K562 (cell line): ENCODE measurements around the gene PTCH2. TPM values are rescaled to one million over a fixed set of nuclear protein-coding genes. Genes with fewer than 3 reads are reported as not detected.

Experiments
- E4F1 ChIP-seq: fragments of 250-450 bp; sonication (Bioruptor Pico); IDR thresholded peaks from 2 replicates; pipeline ENCODE4 v1.5.0; 2021; ENCODE audit warnings: mild to moderate bottlenecking, borderline replicate concordance
- ERF ChIP-seq: fragments of 450-650 bp; formaldehyde crosslinking; IDR thresholded peaks from 2 replicates; pipeline ENCODE4 v1.4.0; 2020; ENCODE audit warnings: mild to moderate bottlenecking, mixed read lengths
- FUS ChIP-seq: fragments of 200-400 bp; formaldehyde crosslinking; optimal IDR thresholded peaks from 2 replicates; pipeline ENCODE3; 2017; ENCODE audit warnings: low read depth, low read length
- GATAD2A ChIP-seq: fragments of 450-650 bp; IDR thresholded peaks from 2 replicates; pipeline ENCODE4 v1.6.1; 2017
- JUNB ChIP-seq: fragments of 450-650 bp; formaldehyde crosslinking; conservative IDR thresholded peaks from 2 replicates; pipeline ENCODE4 v1.4.0; 2020; ENCODE audit warnings: mild to moderate bottlenecking
- KLF1 ChIP-seq: fragments of 450-650 bp; IDR thresholded peaks from 2 replicates; pipeline ENCODE4 v1.6.1; 2016; ENCODE audit warnings: missing genetic modification characterization, missing compliant biosample characterization
- MCM5 ChIP-seq: fragments of 450-650 bp; IDR thresholded peaks from 2 replicates; pipeline ENCODE4 v1.6.1; 2016; ENCODE audit warnings: low read depth
- NFXL1 ChIP-seq: fragments of 450-650 bp; formaldehyde crosslinking; IDR thresholded peaks from 2 replicates; pipeline ENCODE4 v1.4.0; 2021; ENCODE audit warnings: mild to moderate bottlenecking
- RAD21 ChIP-seq, 2 experiments: fragments of 250-450 bp in 1 of 2; fragments of 450-650 bp in 1 of 2; sonication (Bioruptor Pico) in 1 of 2; formaldehyde crosslinking in 1 of 2; IDR thresholded peaks in 1 of 2; conservative IDR thresholded peaks in 1 of 2; 2 replicates each; pipeline versions ENCODE4 v1.4.0 to v1.8.0; 2020 to 2022; ENCODE audit warnings: mild to moderate bottlenecking in 2 of 2, moderate library complexity in 1 of 2
- RBFOX2 ChIP-seq: fragments of 200-400 bp; formaldehyde crosslinking; IDR thresholded peaks from 2 replicates; pipeline ENCODE4 v1.6.1; 2017; ENCODE audit warnings: low read depth, mild to moderate bottlenecking, low read length, moderate library complexity
- RCOR1 ChIP-seq, 2 experiments: IDR thresholded peaks; 2 replicates each; pipeline ENCODE4 v1.6.1; 2012; ENCODE audit warnings: low read depth in 2 of 2, low read length in 2 of 2, borderline replicate concordance in 1 of 2, improper control_type of control experiment in 1 of 2
- SMAD2 ChIP-seq: fragments of 150-350 bp; IDR thresholded peaks from 2 replicates; pipeline ENCODE4 v1.6.1; 2014; ENCODE audit warnings: low read depth, mild to moderate bottlenecking, low read length
- SRF ChIP-seq, 2 experiments: fragments of 250-450, 450-650 bp in 1 of 2; sonication (Bioruptor Pico) in 1 of 2; sonication (generic) in 1 of 2; formaldehyde crosslinking; IDR thresholded peaks; 2 replicates each; pipeline versions ENCODE4 v1.5.0 to v1.5.1; 2020 to 2022; ENCODE audit warnings: mild to moderate bottlenecking in 1 of 2, missing genetic modification reagents in 1 of 2
- TGIF2 ChIP-seq: sonication (generic); formaldehyde crosslinking; IDR thresholded peaks from 2 replicates; pipeline ENCODE4 v1.8.1; 2022; ENCODE audit warnings: mild to moderate bottlenecking, missing genetic modification reagents, moderate library complexity
- TRIM28 ChIP-seq: fragments of 450-650 bp; IDR thresholded peaks from 2 replicates; pipeline ENCODE4 v1.6.1; 2017
- ZC3H8 ChIP-seq: fragments of 450-650 bp; IDR thresholded peaks from 2 replicates; pipeline ENCODE4 v1.6.1; 2017
- ZMIZ1 ChIP-seq, 2 experiments: fragments of 150-350 bp in 1 of 2; IDR thresholded peaks; 2 replicates each; pipeline ENCODE4 v1.6.1; 2012 to 2016; ENCODE audit warnings: low read depth in 2 of 2, low read length in 2 of 2, mild to moderate bottlenecking in 1 of 2, moderate library complexity in 1 of 2
- ZNF324 ChIP-seq: fragments of 250-450 bp; sonication (Bioruptor Pico); IDR thresholded peaks from 2 replicates; pipeline ENCODE4 v1.4.0; 2020; ENCODE audit warnings: mild to moderate bottlenecking
- ZNF436 ChIP-seq: fragments of 250-450, 450-650 bp; sonication (Bioruptor Pico); formaldehyde crosslinking; IDR thresholded peaks from 2 replicates; pipeline ENCODE4 v1.7.0; 2020; ENCODE audit warnings: mild to moderate bottlenecking
- ZNF586 ChIP-seq: fragments of 450-650 bp; formaldehyde crosslinking; conservative IDR thresholded peaks from 2 replicates; pipeline ENCODE4 v1.4.0; 2020; ENCODE audit warnings: mild to moderate bottlenecking, moderate library complexity
- ZNF695 ChIP-seq: fragments of 450-650 bp; formaldehyde crosslinking; IDR thresholded peaks from 2 replicates; pipeline ENCODE4 v1.4.0; 2020; ENCODE audit warnings: mild to moderate bottlenecking, moderate library complexity
- ZNF77 ChIP-seq: fragments of 250-450 bp; sonication (Bioruptor Pico); IDR thresholded peaks from 2 replicates; pipeline ENCODE4 v1.5.0; 2020
- polyA plus RNA-seq, 8 experiments: library from polyadenylated mRNA; depleted of rRNA in 4 of 8; stranded (reverse) in 5 of 8; unstranded in 3 of 8; fragments of >200 nt; fragmentation: Nextera tagmentation in 2 of 8; fragmentation: Illumina TruSeq in 1 of 8; extraction: Ambion mirVana in 2 of 8; extraction: Trizol in 1 of 8; gene quantifications; 2 replicates each; pipeline versions ENCODE4 v1.2.1 to v1.2.3, GENCODE V29; 2011 to 2014; ENCODE audit warnings: inconsistent platforms in 1 of 8, missing spikeins in 1 of 8
- total RNA-seq, 7 experiments: library from RNA; depleted of rRNA in 6 of 7; stranded (reverse); fragments of >200 nt in 6 of 7; fragmentation: Illumina TruSeq in 2 of 7; extraction: Trizol in 2 of 7; gene quantifications; 2 replicates each; pipeline versions ENCODE4 v1.2.1 to v1.2.3, GENCODE V29; 2011 to 2021; ENCODE audit warnings: low replicate concordance in 1 of 7

PTCH2 gene
- total and polyA plus RNA-seq, 9 of the 15 experiments (the other 6 are each of a cell fraction or from before 2014, with no cell fraction given), result 0.15 to 27.3 (median 0.48) TPM; not detected in 1

DNA sequence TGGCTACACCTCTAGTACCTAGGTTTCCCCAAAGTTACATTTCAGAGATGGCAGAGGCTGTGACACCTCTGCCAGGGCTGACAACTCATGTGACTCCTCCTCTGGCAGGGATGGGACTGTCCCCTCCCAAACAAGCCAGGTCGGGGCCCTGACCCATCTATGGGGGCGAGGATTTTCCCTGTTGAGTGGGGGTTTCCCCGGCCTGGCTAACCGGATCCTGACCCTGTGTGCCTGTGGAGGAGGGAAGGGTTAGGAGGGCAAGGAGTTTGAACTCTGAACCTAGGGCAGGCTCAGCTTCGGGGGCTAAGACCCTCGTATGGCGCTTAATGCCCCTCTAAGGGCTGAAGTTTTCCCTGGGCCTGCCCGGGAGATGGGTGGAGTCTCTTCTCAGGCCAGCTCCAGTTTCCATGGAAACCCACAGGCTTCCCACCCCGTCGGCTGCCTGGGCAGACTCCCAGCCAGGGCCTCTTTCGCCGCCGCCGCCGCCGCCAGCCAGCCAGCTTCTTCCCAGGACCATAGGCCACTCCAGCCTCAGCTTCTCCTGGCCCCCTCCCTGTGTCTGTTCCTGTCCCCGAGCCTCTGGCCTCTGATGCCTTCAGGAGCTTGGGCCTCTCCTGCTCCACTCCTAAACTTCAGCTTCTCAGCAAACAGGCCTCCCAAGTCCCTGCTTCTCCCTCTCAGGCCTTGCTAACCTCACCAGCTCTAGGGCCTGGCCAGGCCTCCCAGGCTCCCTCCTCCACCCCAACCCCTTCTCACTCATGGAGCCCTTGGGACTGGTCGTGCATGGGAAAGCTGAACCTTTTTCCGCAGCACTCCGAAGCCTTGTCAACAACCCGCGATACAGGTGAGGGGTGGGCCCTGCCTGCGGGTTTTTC, 34.8 kb downstream of the PTCH2 start, which contains the start of gene BTBD19 (continued):
- 0 out of 2 replicates have a peak, but pooled peaks have one; percentile 13 for TF ChIP-seq JUNB (CRISPR knock-in tag)
- TF ChIP-seq RAD21 (CRISPR knock-in tag; conservative IDR thresholded peaks at IDR 0.05 in 1 of 2, IDR thresholded peaks at IDR 0.05 in 1 of 2), result no peak; a peak in 1 of 4 replicates
- 0 out of 2 replicates have a peak, but pooled peaks have one; percentile 47 for TF ChIP-seq TGIF2 (CRISPR knock-in tag)
- no peak for TF ChIP-seq ZNF77 (CRISPR knock-in tag)
- peak; percentile 57 for TF ChIP-seq ZNF324 (CRISPR knock-in tag)
- TF ChIP-seq ZNF695, result peak; percentile 86; the same call in 1 of the 2 replicates
- no peak for TF ChIP-seq TRIM28
- TF ChIP-seq FUS, result no peak
- TF ChIP-seq KLF1 (tag), result no peak; the same call in 1 of the 2 replicates
- no peak for TF ChIP-seq ZC3H8
- no peak for TF ChIP-seq MCM5
- peak; percentile 61; the same call in 1 of the 2 replicates for TF ChIP-seq ERF (CRISPR knock-in tag)
- TF ChIP-seq SMAD2, result no peak
- TF ChIP-seq E4F1 (CRISPR knock-in tag), result peak; percentile 74
- peak; percentile 69 for TF ChIP-seq RBFOX2
- peak in 1 of 2 experiments; percentile 6; a peak in 2 of 4 replicates for TF ChIP-seq SRF (CRISPR knock-in tag; IDR thresholded peaks at IDR 0.05)
- TF ChIP-seq NFXL1, result peak; percentile 83; the same call in 1 of the 2 replicates
- TF ChIP-seq ZNF436 (CRISPR knock-in tag), result no peak
- TF ChIP-seq GATAD2A, result peak; percentile 62; the same call in 1 of the 2 replicates
- 0 out of 2 replicates have a peak, but pooled peaks have one; percentile 23 for TF ChIP-seq ZNF586 (CRISPR knock-in tag)
- 0 out of 4 replicates have a peak, but pooled peaks of 1 of the 2 experiments have one; percentile 1 for TF ChIP-seq RCOR1 (IDR thresholded peaks at IDR 0.05; ENCODE audit: borderline replicate concordance in 1 of 2, low read depth in 2 of 2, low read length in 2 of 2)
- no peak for TF ChIP-seq ZMIZ1 (IDR thresholded peaks at IDR 0.05; ENCODE audit: low read depth in 2 of 2, low read length in 2 of 2)
